OCI-LY7 (cell line): ENCODE results near the gene ST6GAL1. TPM values are rescaled to one million over a fixed set of nuclear protein-coding genes. Genes with fewer than 3 reads are reported as not detected.

Experiments used
- BruUV-seq: library from RNA; stranded (reverse); fragments of 400-500 nt; replicated peaks from 2 replicates; lab custom pipeline; 2021; lab: Mats Ljungman, UMichigan
- CTCF ChIA-PET: fragments of 300-600 bp; sonication (Branson Sonifier 250); formaldehyde crosslinking; loops from one replicate; lab custom pipeline; 2022; ENCODE audit warnings: antibody characterized with exemption; ENCODE audit not compliant: unreplicated experiment; lab: Charles Lee
- POLR2A ChIA-PET: fragments of 300-600 bp; sonication (Branson Sonifier 250); formaldehyde crosslinking; loops from one replicate; lab custom pipeline; 2022; ENCODE audit warnings: antibody characterized with exemption; lab: Charles Lee
- DNase-seq: peaks from one replicate; pipeline ENCODE4 v3.0.0-alpha.2; 2015; ENCODE audit warnings: low spot score
- H2AFZ ChIP-seq: fragments of 200-600 bp; sonication (generic), shearing (Covaris generic); 2 replicates; pipeline ENCODE4 v1.6.1; 2014; ENCODE audit warnings: mild to moderate bottlenecking, antibody characterized with exemption, low read length, moderate library complexity
- H3K27ac ChIP-seq: fragments of 200-600 bp; sonication (generic); 2 replicates; pipeline ENCODE4 v1.5.1; 2014; ENCODE audit warnings: mixed run types, low read depth, mild to moderate bottlenecking, moderate library complexity, low read length, inconsistent platforms; ENCODE audit not compliant: poor library complexity, severe bottlenecking
- H3K36me3 ChIP-seq: fragments of 200-600 bp; sonication (generic); 2 replicates; pipeline ENCODE4 v1.6.1; 2014; ENCODE audit warnings: mild to moderate bottlenecking, antibody characterized with exemption, low read length, moderate library complexity, mixed read lengths; ENCODE audit not compliant: insufficient read depth
- H3K4me1 ChIP-seq: fragments of 200-600 bp; sonication (generic); 2 replicates; pipeline ENCODE4 v1.5.1; 2014; ENCODE audit warnings: mild to moderate bottlenecking, low read length; ENCODE audit not compliant: insufficient read depth, poor library complexity, severe bottlenecking
- H3K4me2 ChIP-seq: fragments of 200-600 bp; sonication (generic); 2 replicates; pipeline ENCODE4 v1.6.1; 2014; ENCODE audit warnings: mild to moderate bottlenecking, low read length
- H3K4me3 ChIP-seq: fragments of 200-600 bp; sonication (generic); 2 replicates; pipeline ENCODE4 v1.5.1; 2014; ENCODE audit warnings: mild to moderate bottlenecking, low read depth, low read length; ENCODE audit not compliant: poor library complexity, severe bottlenecking
- H3K79me2 ChIP-seq: fragments of 200-600 bp; sonication (generic); 2 replicates; pipeline ENCODE4 v1.6.1; 2016; ENCODE audit warnings: low read depth, mild to moderate bottlenecking, low read length, moderate library complexity, mixed read lengths; ENCODE audit not compliant: insufficient read depth
- H3K9me2 ChIP-seq: fragments of 200-600 bp; sonication (generic); 2 replicates; pipeline ENCODE4 v1.6.1; 2016; ENCODE audit warnings: mild to moderate bottlenecking, low read length, mixed read lengths; ENCODE audit not compliant: insufficient read depth
- H3K9me3 ChIP-seq: fragments of 200-600 bp; sonication (generic); 2 replicates; pipeline ENCODE4 v1.6.1; 2014; ENCODE audit warnings: mild to moderate bottlenecking, mixed run types, low read length, mixed read lengths
- H4K20me1 ChIP-seq: fragments of 200-600 bp; sonication (generic); 2 replicates; pipeline ENCODE4 v1.6.1; 2014; ENCODE audit warnings: mild to moderate bottlenecking, antibody characterized with exemption, low read length, moderate library complexity, mixed read lengths; ENCODE audit not compliant: insufficient read depth
- CTCF ChIP-seq: fragments of 200-600 bp; sonication (generic); conservative IDR thresholded peaks from 2 replicates; pipeline ENCODE4 v1.5.1; 2014; ENCODE audit warnings: mild to moderate bottlenecking, antibody characterized with exemption, low read length, moderate library complexity, mixed read lengths
- EZH2phosphoT487 ChIP-seq: fragments of 200-600 bp; sonication (generic); IDR thresholded peaks from 2 replicates; pipeline ENCODE4 v1.6.1; 2018; ENCODE audit warnings: low read depth, borderline replicate concordance, mild to moderate bottlenecking, mixed run types, antibody characterized with exemption, low read length, moderate library complexity, mixed read lengths
- intact Hi-C: fragments of 100-400 bp; cut with micrococcal nuclease; formaldehyde crosslinking; loops from one replicate; pipeline ENCODE4 v1.10.0; 2022; ENCODE audit not compliant: unreplicated experiment
- total RNA-seq, 2 experiments: library from RNA; depleted of rRNA in 1 of 2; stranded (reverse); fragments of >200 nt in 1 of 2; shearing (Covaris generic) in 1 of 2; gene quantifications; 2 replicates each; pipeline ENCODE4 v1.2.3, GENCODE V29; 2014 to 2022

Gene ST6GAL1
- total RNA-seq, 2 experiments from 2014 or later: 192 to 375 TPM

GRCh38 chr3:187013159-187013716, 82.9 kb downstream of the ST6GAL1 start:
- Histone ChIP-seq H3K36me3 (peaks cover 73% of the 10 kb centered on the region), H3K4me1 (peaks cover 96% of the 10 kb centered on the region), H3K4me3 (peak overlapping the region; percentile 30), H3K4me2 (peak overlapping the region; percentile 87), H3K9me2 (no peaks in the 10 kb centered on the region), H2AFZ (no peak overlapping the region), H3K9me3 (no peaks in the 10 kb centered on the region), H4K20me1 (no peaks in the 10 kb centered on the region), H3K79me2 (peaks cover 99% of the 10 kb centered on the region), H3K27ac (peak overlapping the region; percentile 98)
- intact Hi-C loops: loop anchor here (2.0 to 5.0 kb wide), 2 partner anchors 66 to 124 kb away; partner anchors contain the start of gene RPL39L
- no peak for TF ChIP-seq EZH2phosphoT487
- ChIA-PET POLR2A (interaction anchor here (0.7 to 3.5 kb wide), 14 partner anchors 8 to 955 kb away, joined by 3 to 23 read pairs (median 12); partner anchors contain the start of gene RPL39L), CTCF (interaction anchor here (0.6 to 1.4 kb wide), 4 partner anchors 11 to 82 kb away, joined by 3 to 5 read pairs (median 4); no protein-coding TSS in a partner anchor)
- DNase-seq: no peak
- BruUV-seq: no TSS peak

- intact Hi-C loops: loop anchor here (5.0 kb wide), 1 partner anchor 123 kb away; the partner anchor contains the start of gene RPL39L
- no TSS peak for BruUV-seq
- peaks cover 100% of the 10 kb centered on the region for H3K79me2 ChIP-seq
- H3K9me3 ChIP-seq: no peaks in the 10 kb centered on the region
- peaks cover 100% of the 10 kb centered on the region for H3K4me1 ChIP-seq
- H3K4me3 ChIP-seq: peak overlapping the region; percentile 30
- no peaks in the 10 kb centered on the region for H4K20me1 ChIP-seq
- ChIA-PET POLR2A (interaction anchor here (0.9 to 3.5 kb wide), 11 partner anchors 11 to 954 kb away, joined by 3 to 23 read pairs (median 12); no protein-coding TSS in a partner anchor), CTCF (interaction anchor here (1.4 kb wide), 1 partner anchor 83 kb away, joined by 3 read pairs; no protein-coding TSS in a partner anchor)
- peaks cover 75% of the 10 kb centered on the region for H3K36me3 ChIP-seq
- H2AFZ ChIP-seq: no peak overlapping the region
- H3K27ac ChIP-seq: peak overlapping the region; percentile 98
- H3K4me2 ChIP-seq: peak overlapping the region; percentile 87
- TF ChIP-seq CTCF (no peak), EZH2phosphoT487 (no peak)
- no peaks in the 10 kb centered on the region for H3K9me2 ChIP-seq
- DNase-seq: no peak
Measured at GRCh38 chr3:187014417-187014864, 84.1 kb downstream of the ST6GAL1 start.

GRCh38 chr3:187015903-187016638, 85.7 kb downstream of the ST6GAL1 start:
- Histone ChIP-seq H3K4me1 (peaks cover 100% of the 10 kb centered on the region), H3K79me2 (peaks cover 100% of the 10 kb centered on the region), H3K27ac (peak overlapping the region; percentile 98), H3K4me2 (peak overlapping the region; percentile 87), H2AFZ (no peak overlapping the region), H3K4me3 (peak overlapping the region; percentile 42), H3K9me3 (no peaks in the 10 kb centered on the region), H4K20me1 (no peaks in the 10 kb centered on the region), H3K9me2 (no peaks in the 10 kb centered on the region), H3K36me3 (peaks cover 69% of the 10 kb centered on the region)
- intact Hi-C loops: no loop called here
- BruUV-seq: no TSS peak
- CTCF ChIA-PET: interaction anchor here (1.2 kb wide), 2 partner anchors 20 to 50 kb away, joined by 4 read pairs; no protein-coding TSS in a partner anchor
- TF ChIP-seq CTCF (no peak), EZH2phosphoT487 (no peak)
- POLR2A ChIA-PET: interaction anchor here (0.5 to 3.0 kb wide), 13 partner anchors 10 to 180 kb away, joined by 3 to 22 read pairs (median 9); no protein-coding TSS in a partner anchor
- DNase-seq: peak; percentile 82
